GM21367 (cell line): Measurements from ENCODE around the gene PRKG1.

Experiments used
- ATAC-seq: cut with Tn5 transposase; IDR thresholded peaks from one replicate; pipeline ENCODE4 v1.9.1; 2021; ENCODE audit not compliant: unreplicated experiment

The PRKG1 gene

DNA sequence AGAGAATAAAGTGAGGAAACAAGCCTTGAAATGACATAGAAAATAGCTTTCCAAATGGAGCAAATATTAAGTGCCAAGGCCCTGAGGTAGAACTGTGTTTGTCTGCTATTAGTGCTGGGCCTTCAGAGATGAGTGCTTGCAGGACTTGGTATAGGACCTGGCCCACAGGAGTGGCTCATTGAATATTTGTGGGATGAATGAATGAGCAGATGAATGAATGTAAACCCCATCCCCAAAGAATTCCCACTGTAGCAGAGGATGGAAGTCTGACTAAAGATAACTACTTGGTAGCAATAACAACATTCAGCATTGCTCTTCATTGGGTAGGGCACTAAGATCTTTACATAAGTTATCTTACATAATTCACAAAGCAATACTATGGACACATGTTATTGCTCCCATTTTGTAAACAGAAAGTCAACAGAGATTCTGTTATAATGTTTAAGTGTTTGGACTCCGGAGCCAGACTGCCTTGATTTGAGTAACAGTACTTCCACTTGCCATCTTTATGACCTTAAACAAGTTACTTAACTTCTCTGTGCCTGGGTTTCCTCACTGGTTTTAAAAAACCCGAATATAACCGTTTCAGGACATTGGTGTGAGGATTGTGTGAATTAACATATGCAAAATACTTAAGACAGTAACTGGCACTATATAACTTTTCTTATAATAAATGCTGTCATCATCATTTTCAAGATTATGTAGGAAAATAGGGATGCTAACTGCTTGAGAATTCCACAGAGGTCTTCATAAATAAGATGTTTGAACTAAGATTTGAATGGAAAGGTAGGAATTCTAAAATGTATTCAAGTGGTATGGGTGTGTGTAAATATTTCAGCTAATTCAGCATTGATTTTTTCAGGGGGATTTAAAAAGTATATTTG is 141.9 kb downstream of the PRKG1 start:
- no peak for ATAC-seq

DNA sequence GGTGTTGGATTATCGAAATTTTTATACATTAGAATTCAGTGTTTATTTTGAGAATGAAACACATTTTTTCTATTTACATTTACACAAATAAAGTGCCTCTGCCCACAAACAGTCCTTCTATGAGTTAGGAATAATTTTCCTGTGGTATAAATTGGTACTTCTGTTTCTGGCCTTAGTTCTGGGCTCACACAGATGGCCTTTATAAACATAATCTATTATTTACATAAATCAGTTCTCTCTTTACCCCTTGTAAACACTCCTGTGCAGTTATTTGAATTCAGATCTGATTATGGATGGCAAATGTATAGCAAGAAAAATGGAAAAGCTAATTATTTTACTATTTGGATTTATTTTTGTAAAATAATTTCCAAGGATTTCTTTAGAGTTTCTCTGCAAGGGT is 143.2 kb downstream of the PRKG1 start:
- ATAC-seq = no peak

DNA sequence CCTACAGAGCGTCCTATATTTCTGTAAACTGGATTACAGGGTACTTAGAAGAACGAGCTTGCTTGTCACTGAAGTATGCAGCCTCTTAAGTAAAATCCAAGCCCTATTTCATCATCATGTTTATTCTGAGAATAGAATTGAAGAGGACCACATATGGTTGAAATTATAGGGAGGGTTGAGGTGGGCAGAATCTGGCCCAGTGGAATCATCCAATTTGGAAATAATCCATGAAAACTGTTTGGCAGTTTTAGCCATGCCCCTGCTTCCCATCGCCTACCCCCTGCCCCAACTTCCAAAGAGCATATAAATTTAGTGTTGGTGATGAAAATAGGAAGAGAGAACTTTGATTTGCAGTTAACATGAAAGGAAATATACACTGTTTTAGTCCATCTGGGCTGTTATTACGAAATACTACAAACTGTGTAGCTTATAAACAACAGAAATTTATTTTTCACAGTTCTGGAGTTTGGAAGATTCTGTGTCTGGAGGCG is 150.4 kb downstream of the PRKG1 start:
- ATAC-seq = no peak

DNA sequence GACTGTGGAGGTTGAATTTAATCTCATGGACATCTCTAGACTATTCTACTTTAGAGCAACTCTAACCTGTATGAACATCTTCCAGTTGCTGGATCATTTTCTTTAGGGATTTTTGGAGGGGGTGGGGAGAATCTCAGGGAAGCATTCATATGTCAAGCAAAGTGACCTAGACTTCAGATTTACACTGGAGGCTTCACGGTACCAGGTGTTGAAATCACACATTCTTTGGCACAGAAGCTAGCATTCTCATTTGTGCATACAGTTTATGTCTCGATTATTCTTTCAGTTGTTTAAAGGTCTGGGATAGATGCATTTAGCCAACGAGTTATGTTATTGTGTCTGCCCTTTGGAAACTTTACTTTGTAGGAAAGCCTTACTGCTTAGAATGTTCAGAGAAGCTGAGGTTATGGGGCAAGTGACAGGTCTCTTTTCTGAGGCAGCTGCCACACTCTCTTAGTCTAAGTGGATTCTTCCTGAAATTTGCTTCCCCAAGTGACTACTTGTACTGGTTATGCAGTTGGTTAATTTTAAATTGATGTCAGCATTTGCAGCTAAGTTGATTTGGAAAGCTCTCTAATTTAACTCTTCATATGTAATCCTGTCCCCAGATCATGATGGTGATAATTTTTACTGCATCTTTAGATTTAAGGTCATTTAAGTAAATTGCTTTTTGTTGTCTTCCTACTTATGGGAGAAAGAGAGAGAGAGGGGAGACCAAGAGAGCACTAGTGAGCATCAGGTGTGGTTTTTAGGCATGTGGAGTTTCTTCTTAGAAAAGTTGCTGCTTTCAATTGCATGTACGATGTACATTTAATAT is 153.8 kb downstream of the PRKG1 start:
- no peak for ATAC-seq

DNA sequence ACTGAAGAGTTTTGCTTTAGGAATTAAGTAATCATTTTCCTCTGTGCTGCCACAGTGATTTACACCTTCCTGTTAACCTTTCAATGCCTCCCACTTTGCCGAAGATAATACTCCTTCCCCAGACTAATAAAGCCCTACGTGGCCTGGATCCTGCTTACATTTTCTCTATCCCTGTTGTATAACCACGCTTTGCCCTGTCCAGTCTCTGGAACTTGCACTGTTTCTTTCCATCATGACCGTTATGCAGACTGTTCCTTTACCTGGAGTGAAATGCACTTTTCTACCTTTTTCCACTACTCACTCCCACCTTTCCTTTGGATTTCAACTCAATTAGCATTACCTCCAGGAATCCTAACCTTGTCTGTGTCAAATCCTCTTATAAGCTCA is 154.4 kb downstream of the PRKG1 start:
- ATAC-seq = no peak

DNA sequence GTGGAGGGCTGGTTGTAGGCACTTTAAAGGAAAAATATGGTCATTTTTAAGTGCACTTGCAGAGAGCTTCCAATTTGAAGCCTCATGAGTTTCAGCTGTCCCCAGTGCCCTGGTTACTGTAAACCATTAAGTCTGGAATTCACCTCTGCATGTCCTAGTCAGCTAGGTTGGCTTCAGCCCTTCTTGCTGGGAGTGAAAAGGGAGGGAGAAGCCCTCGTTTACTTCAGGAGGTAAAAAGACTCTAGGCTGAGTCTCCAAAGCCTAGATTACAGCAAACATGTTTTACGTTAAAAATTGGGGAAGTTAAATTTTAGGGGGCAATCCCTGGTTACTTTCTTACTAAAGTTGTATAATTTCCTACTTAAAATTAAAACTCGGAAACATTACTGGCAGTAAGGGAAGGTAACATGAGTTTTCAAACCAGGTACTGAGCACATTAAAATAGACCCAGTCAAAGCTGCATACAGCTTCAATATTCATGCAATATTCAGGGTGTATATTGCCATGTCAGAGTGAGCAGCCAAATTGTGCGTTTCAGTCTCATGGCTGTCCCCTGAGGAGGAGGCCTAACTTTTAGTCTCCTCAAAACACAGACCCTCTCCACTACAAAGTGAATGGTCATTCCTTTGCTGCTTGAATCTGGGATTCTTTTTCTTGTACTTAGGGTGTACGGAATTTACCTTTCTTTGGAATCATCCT is 156.7 kb downstream of the PRKG1 start:
- ATAC-seq = no peak

DNA sequence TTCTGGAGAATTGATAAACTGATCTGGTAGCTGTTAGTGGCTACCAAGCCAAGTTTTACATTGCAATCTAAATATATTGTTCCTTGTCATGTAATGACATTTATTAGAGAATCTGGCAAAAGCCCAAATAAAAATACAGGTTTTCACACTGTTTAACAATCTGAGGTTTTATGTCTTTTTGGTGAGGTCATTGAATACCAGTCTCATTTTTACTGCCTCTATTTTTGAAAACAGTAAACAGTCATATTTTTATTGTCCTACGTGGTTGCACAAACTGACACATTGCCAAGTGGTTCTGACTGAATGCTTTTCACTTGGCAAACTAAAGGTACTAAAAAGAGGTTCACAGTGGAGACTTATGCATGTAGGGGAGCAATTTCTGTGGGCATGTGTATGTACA is 157.5 kb downstream of the PRKG1 start:
- ATAC-seq = no peak

DNA sequence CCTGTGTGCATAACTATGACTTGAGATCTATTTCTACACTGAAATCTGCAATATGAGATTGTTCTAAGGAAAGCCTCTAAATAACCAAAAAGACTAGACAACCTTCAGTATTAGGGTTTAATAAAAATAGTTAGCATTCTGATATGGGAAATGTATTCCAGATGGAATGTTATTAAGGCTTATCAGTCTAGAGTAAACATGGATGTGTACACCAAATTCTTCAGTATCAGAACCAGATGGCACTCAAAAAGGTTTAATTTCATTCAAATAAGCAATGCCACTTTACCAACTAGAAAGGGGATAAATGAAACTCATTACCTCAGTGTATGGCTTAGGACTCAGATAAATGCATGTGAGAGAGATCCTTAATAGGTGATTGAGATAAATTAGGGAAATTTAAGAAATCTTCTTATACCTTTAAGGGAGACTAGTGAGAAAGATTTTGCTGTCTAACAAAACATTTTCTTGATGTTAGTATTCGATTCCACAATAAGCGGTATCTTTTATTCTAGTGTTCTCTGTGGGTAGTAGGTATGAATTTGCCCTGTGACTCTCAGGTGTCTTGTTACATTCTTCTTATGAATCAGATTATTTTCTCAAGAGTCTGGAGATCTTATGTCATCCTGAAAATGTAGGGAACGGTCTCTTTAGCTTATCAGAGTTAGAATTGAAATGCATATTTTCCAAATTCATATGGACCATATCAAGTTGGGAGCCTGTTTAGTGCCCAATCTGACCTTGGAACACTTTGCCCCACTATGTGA is 159.2 kb downstream of the PRKG1 start:
- no peak for ATAC-seq

DNA sequence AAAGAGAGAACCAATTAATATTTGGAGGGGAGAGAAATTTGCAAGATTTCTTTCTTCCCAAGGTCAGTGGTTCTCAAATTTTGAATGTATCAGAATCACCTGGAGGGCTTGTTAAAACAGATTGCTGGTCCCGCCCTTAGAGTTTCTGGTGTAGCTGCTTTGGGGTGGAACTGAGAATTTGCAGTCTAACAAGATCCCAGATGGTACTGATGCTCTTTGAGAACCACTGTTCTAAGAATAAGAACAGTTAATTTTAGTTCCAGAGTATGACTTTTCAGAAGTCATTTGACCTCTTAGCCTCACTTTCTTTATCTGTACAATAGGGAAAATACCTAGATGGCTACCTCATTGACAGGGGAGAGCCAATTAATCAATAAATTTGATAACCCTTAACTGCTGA is 161.6 kb downstream of the PRKG1 start:
- no peak for ATAC-seq

DNA sequence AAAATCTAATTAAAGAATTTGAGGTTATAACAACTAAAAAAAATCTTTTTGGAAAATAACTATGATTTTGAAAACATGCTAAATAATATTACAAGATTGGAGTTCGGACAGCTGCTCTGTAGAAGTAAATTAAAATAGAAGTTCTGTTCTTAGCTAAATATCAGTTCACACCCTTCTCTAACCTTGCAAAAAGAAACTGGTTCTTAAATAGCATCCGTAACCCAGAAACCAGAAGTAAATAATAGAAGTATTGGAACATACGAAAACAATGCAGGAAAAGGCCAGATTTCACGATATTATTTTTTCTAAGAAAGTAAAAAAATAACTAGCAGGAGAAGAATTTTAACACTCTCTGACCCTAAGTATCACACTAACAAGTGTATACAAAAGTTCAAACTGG is 164.7 kb downstream of the PRKG1 start:
- no peak for ATAC-seq

DNA sequence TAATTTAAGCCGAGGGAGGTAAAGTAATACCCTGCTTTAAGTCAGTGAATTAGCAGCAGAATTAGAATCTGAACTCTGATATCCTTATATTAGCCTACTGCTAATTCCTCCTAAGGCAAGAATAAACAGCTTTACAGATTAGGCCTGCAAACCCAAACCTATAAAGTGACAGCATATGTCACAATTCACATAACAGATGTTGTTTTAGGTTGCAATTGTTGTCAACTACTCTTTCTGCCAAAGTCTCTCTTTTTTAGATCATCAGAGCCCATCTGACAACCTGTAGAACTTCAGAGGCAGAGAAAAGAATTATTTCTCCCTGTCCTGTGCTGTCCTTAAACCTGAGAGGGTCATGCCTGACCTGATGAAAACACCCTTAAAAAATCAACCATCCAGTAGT is 167.2 kb downstream of the PRKG1 start:
- no peak for ATAC-seq

DNA sequence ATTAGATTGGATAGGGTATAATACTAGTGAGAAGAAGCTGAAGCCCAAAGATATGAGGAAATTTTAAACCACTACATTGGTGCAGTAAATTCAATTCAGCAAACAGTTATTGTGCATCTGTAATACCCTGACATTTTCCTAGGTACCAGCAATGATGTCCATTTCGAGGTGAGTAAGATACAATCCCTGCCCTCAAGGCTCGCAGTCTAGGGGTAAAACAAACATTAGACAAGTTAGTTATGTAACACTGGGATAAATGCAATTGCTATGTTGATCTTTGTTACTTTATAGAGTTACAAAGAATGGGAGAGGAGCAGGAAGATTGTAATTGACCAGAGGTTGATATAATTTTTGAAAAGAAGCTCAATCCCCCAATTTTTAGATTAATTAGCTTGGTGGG is 168.1 kb downstream of the PRKG1 start:
- no peak for ATAC-seq

DNA sequence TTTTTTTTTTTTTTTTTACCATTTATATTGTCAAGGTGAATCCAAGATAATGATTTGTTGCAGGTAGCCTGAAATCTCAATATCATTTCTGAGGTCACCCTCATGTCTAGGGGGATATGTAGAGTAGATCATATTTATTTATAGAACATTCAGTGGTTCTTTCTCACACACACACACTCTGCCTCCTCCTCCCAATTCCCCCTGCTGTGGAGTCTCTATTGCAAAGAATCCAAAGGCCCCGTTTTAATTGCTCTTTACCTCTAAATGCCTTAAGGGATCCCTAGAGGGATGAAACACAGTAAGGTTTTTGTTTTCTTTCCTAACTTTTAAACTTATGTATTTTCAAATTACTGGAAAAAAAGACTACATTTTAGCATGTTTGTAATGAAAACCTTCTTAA is 170.0 kb downstream of the PRKG1 start:
- ATAC-seq = no peak

DNA sequence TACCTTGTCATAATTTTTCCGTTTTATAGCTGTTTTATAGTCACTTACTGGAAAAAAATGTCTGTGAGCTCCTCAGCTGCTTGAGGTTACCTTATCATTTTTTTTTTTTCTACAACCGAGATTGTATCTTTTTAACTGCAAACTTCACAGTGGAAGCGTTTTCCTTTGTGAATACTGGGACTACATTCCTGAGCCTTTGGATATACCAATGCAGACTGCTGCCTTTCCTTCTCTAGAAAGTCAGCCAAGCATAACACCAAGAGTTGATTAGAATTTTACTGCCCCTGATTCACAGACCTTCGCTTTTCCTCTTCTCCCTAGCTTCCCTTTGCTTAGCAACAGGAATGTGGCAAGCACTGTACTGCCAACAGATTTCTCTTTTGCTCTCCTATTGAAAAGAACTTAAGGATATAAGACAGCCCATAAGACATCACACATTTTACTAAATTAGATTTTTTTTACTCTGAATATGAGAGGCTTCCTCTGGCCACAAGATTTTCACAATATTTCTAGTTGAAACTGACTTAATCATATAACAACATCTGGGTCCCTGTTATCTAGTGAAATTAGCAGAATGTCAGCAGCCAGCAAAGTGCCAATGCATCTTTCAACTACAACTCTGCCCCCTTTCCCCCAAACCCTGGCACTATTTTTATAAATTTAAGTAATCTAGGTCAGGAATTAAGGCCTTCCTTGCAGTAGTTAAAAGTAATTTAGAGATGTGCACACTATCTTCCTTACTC is 170.6 kb downstream of the PRKG1 start:
- no peak for ATAC-seq

DNA sequence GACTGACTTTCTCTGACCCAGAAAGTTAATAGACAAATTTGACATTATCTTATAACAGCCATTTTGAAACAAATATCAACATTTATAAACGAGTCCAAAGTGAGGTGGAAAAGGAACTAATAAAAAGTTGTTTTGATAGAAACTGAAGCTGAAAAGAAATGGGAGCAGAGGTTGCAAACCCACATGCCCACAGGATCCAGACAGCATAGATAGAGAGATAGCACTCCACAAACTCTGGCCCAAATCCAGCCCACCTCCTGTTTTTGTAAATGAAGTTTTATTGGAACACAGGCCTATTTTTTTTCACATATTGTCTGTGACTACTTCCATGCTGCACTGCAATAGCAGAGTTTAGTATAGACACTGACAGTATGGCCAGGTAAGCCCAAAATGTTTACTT is 171.9 kb downstream of the PRKG1 start:
- ATAC-seq = no peak

DNA sequence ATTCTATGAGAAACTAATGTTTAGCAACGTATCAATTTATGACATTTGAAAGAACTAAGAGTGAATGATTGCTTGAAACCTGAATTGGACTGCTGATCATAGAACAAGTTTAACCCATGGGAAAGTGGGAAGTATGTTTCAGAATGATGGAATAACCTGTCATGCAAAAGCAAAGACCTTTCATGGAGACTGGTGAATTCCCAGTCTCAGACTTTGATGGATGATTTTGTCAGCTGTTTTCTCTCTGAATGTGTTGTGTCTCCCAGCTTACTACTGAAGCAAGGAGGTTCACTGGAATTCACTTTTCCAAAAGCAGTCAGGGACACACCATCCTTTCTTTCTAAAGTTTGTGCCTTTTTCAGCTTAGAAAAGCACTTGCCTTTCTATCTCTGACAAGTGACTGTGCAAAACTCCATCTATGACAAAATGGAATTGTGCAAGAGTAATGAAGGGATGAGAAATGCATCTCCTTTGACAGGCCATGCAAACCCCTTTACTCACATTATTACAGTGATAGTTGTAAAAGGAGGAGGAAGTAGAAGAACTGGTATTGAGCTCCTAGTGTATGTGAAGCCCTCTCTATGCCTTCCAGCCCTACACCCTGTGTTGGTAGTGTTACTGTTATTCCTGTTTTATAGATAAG is 176.1 kb downstream of the PRKG1 start:
- ATAC-seq = no peak

DNA sequence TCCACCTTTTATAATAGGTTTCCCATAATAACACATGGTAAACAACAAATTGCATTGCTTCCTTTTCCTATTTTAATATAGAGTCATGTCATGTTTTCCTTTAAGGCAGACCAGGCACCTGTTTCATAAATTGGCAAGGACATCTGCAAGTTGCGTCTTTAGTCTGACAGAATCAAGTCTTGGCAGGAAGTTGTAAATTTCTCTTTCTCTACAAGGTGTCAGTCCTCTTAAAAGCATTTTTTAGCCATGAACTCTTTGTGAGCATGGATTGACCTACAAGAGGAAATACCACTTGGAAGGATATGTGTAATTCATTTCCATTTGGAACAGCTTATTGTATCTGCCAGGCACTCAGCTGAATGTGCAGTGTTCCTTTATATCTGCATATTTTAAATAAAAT is 176.8 kb downstream of the PRKG1 start:
- ATAC-seq = no peak

DNA sequence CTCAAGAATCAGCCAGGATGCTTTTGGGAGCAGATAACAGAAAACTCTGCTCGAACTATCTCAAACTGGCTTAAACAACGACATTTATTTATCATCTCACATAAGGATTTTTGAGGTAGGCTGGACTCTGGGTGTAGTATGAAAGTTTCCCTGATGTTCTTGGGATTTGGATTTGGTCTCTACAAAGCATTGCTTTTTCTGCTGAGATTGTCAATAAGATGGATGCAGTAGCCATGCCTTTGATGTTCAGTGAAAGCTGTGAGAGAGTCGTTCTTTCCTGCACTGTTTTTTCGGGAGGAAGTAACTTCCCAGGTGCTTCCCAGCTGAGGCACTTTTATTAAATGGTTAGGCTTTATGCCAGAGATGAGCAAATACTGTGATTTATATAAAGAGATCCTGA is 181.1 kb downstream of the PRKG1 start:
- ATAC-seq = no peak

DNA sequence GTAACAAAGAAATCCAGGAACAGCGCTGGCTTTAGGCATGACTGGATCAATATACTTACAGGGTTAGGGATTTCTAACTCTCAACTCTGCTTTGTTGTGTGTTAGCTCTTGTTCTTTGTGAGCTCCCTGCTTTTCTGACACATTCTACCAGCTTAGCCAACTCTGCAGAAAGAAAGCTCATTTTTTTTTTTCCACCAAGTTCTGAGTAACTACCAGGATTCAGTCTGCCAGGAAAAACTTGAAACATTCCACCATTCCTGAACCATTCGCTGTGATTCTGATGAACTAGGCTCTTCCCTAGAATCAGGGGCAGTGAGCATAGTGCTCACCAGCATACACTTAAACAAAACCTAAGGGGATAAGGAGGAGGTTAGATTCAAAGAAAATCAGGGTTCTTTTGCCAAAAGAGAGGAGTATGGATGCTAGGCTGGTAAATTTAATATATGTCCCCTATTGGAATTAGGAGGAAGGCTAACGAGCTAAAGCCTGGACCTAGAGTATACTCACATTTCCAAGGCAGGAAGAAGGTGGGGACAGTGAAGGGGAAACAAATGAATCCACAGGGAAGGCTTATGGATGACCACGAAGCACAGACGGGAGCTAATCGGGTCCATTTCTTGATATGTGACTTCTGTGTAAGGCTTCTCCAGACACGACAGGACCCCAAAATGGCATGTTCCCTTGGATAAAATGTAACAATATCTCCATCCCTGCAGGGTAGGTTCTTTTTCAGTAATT is 183.4 kb downstream of the PRKG1 start:
- no peak for ATAC-seq
